IPS DF 4.7 (cell line): ENCODE data around the gene TMEM145.
"Not testable (repeated sequence)": the region's sequence is repeated elsewhere in the genome, so short reads cannot be mapped to it uniquely, and the experiment has no call there.

ENCODE experiments used
- DNase-seq: peaks from one replicate; pipeline ENCODE4 v3.0.0-alpha.2; 2013; ENCODE audit warnings: low spot score; ENCODE audit errors: extremely low read depth

The TMEM145 gene

GRCh38 chr19:42333975-42334696 is 21.0 kb downstream of the TMEM145 start:
- no peak for DNase-seq

- DNase-seq, result no peak
Measured at GRCh38 chr19:42334697-42335373, 21.7 kb downstream of the TMEM145 start.

GRCh38 chr19:42335374-42335936 is 22.3 kb downstream of the TMEM145 start:
- DNase-seq, result no peak

GRCh38 chr19:42335971-42336370 is 22.9 kb downstream of the TMEM145 start:
- DNase-seq, result no peak

- not testable (repeated sequence) for DNase-seq
Measured at GRCh38 chr19:42339126-42339860, 26.2 kb downstream of the TMEM145 start.

GRCh38 chr19:42339922-42340321 is 26.8 kb downstream of the TMEM145 start:
- DNase-seq, result not testable (repeated sequence)

GRCh38 chr19:42343344-42344110 is 30.4 kb downstream of the TMEM145 start:
- no peak for DNase-seq

- no peak for DNase-seq
Measured at GRCh38 chr19:42344336-42344893, 31.3 kb downstream of the TMEM145 start.

- no peak for DNase-seq
Measured at GRCh38 chr19:42345191-42345812, 32.2 kb downstream of the TMEM145 start.

- DNase-seq, result no peak
Measured at GRCh38 chr19:42348211-42348610, 35.1 kb downstream of the TMEM145 start.

GRCh38 chr19:42349378-42350107 is 36.4 kb downstream of the TMEM145 start:
- no peak for DNase-seq

- no peak for DNase-seq
Measured at GRCh38 chr19:42350417-42350816, 37.3 kb downstream of the TMEM145 start.

GRCh38 chr19:42351079-42351735 is 38.1 kb downstream of the TMEM145 start:
- no peak for DNase-seq

- DNase-seq, result no peak
Measured at GRCh38 chr19:42352301-42353259, 39.5 kb downstream of the TMEM145 start.

GRCh38 chr19:42353341-42354015 is 40.4 kb downstream of the TMEM145 start:
- no peak for DNase-seq

- no peak for DNase-seq
Measured at GRCh38 chr19:42355896-42356295, 42.8 kb downstream of the TMEM145 start.

GRCh38 chr19:42356686-42357085 is 43.6 kb downstream of the TMEM145 start:
- no peak for DNase-seq
